HG02798 (cell line): Measurements from ENCODE around the gene MED4.
A peak's percentile ranks its signal among the peaks of the same experiment; 100 is the strongest.

Experiments
- ATAC-seq: cut with Tn5 transposase; IDR thresholded peaks from one replicate; pipeline ENCODE4 v1.9.1; 2021; ENCODE audit warnings: mild to moderate bottlenecking; ENCODE audit not compliant: unreplicated experiment, poor library complexity

MED4 gene

GRCh38 chr13:48040049-48040448 is 54.9 kb downstream of the MED4 start:
- no peak for ATAC-seq

GRCh38 chr13:48038761-48039160 is 56.1 kb downstream of the MED4 start:
- no peak for ATAC-seq

- peak; percentile 94 for ATAC-seq
Measured at GRCh38 chr13:48037346-48038173, 57.3 kb downstream of the MED4 start, which contains the start of gene NUDT15. NUDT15 (plus strand) TSS chr13:48037726; CDS start chr13:48037747, 21 bp downstream.

GRCh38 chr13:48029859-48030258 is 65.0 kb downstream of the MED4 start:
- no peak for ATAC-seq

- no peak for ATAC-seq
Measured at GRCh38 chr13:48028066-48028465, 66.8 kb downstream of the MED4 start.
